ENCODE measurements around the gene PNLIPRP2. TPM values are rescaled to one million over a fixed set of nuclear protein-coding genes. Genes with fewer than 3 reads are reported as not detected.

Gene PNLIPRP2
- total RNA-seq, 6 experiments from 2014 or later, result not detected

DNA sequence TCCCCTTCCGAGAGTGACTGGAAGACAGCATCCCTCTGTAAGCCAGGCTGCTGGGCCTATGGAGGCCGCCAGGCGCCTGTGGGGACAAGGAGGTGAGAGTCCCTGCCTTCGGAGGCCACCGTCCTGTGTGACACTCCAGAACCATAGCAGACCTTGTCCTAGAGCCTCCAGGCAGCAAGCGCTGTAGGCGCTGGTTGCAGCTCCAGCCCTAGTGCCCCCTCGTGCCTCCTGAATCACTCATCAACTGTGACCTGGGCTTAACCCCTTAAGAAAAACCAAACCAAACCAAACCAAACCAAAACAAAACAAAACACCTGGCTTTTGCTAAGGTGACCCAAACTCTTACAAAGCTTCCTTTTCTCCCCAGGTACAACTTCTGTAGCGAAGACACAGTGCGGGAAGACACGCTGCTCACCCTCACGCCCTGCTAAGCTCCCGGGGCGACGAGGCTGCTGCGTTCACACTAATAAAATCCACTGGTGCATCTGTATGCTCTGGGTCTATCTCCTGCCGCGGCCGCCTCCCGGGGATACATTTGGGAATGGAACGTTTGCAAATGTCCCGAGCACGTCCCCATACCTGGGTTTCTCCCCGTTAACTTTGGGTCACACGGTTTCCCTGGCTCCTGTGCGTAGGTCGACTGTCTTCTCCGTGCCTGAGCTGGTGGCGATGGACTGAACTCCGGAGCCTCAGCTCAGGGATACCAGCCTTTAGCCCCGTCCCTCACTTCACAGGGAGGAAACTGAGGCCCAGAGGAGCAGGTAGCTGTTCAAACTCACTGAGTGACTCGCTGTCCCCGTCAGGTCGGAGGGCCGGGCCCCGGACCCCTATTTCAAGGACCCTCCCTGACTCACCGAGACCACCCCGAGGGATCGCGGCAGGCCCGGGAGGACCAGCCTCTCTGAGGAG is 11.8 kb upstream of the PNLIPRP2 start:
- TF ChIP-seq CTCF (IDR thresholded peaks at IDR 0.05), result no peak
- Mint-ChIP-seq H3K27ac (no peak overlapping the region), H3K9me3 (peaks cover 10% of the 10 kb centered on the region; the same call in 1 of the 2 replicates), H3K4me1 (ENCODE audit: low read depth) (no peaks in the 10 kb centered on the region), H3K4me3 (no peak overlapping the region), H3K27me3 (ENCODE audit: insufficient read depth) (no peaks in the 10 kb centered on the region; the same call in 1 of the 2 replicates), H3K36me3 (ENCODE audit: low read depth) (no peaks in the 10 kb centered on the region)
- DNase-seq, result no peak

DNA sequence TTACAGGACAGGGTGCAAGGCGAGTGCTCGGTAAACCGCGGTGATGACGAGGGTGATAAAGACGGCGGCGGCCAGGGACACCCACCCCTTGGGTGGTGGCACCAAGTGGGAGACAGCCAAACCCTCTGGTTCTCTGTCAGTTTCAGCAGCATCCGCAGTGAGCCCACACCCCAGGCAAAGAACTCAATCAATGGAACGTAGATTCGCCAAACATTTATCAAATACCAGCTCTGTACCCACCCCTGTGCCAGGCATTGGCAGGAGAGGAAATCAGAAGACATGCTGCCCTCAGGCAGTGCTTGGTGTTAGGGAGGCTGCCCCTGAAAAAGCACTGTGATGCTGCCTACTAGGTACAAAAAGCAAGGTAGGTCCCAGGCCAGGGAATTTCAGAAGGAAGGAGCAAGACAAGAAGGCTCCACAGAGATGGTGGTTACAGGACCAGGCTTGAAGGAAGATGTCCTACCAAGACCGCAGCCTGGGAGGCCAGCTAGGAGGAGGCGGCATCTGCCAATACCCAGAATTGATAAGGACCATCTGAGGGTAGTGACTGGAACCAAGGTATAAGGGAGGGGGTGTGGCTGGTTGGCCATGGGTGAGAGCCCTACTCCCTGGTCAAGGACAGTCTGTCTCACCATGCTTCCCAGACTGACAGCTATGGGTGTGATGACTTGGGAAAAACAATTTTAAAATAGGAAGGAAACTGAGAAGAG is 10.2 kb upstream of the PNLIPRP2 start:
- Mint-ChIP-seq H3K4me3 (no peak overlapping the region), H3K27me3 (ENCODE audit: insufficient read depth) (no peaks in the 10 kb centered on the region; the same call in 1 of the 2 replicates), H3K27ac (no peak overlapping the region), H3K4me1 (ENCODE audit: low read depth) (no peaks in the 10 kb centered on the region), H3K36me3 (ENCODE audit: low read depth) (no peaks in the 10 kb centered on the region), H3K9me3 (peaks cover 10% of the 10 kb centered on the region; the same call in 1 of the 2 replicates)
- DNase-seq, result no peak
- TF ChIP-seq CTCF (IDR thresholded peaks at IDR 0.05), result no peak

GRCh38 chr10:116611153-116611545 is 9.6 kb upstream of the PNLIPRP2 start:
- TF ChIP-seq CTCF (IDR thresholded peaks at IDR 0.05), result no peak
- H3K4me3 Mint-ChIP-seq, result no peak overlapping the region
- no peak for DNase-seq
- no peak overlapping the region for H3K27ac Mint-ChIP-seq
- no peaks in the 10 kb centered on the region; the same call in 1 of the 2 replicates for H3K27me3 Mint-ChIP-seq (ENCODE audit: insufficient read depth)
- no peaks in the 10 kb centered on the region for H3K36me3 Mint-ChIP-seq (ENCODE audit: low read depth)
- no peaks in the 10 kb centered on the region for H3K4me1 Mint-ChIP-seq (ENCODE audit: low read depth)
- peaks cover 10% of the 10 kb centered on the region; the same call in 1 of the 2 replicates for H3K9me3 Mint-ChIP-seq

GRCh38 chr10:116612107-116612769 is 8.5 kb upstream of the PNLIPRP2 start:
- TF ChIP-seq CTCF (IDR thresholded peaks at IDR 0.05), result no peak
- DNase-seq, result no peak
- peaks cover 10% of the 10 kb centered on the region; the same call in 1 of the 2 replicates for H3K9me3 Mint-ChIP-seq
- no peaks in the 10 kb centered on the region for H3K36me3 Mint-ChIP-seq (ENCODE audit: low read depth)
- no peak overlapping the region for H3K4me3 Mint-ChIP-seq
- H3K27ac Mint-ChIP-seq, result no peak overlapping the region
- H3K27me3 Mint-ChIP-seq (ENCODE audit: insufficient read depth), result no peaks in the 10 kb centered on the region; the same call in 1 of the 2 replicates
- no peaks in the 10 kb centered on the region for H3K4me1 Mint-ChIP-seq (ENCODE audit: low read depth)

DNA sequence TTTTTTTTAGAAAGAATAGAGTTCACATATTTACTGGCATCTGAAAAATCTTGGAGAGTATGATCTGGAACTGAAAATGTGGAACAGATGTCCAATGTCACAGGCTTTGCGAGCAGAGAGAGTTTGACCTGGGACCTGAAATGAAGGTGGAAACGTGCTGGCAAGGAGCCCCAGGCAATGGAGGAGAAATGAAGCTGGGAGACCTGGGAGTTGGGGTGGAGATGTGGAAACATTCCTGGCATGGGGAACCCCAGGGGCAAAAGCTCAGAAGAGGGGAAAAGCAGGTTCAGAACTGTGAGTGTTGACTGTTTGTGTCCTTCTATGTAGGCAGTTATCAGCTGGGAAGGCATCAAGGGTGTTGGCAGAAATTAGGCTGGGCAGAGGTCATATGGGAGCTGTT is 7.3 kb upstream of the PNLIPRP2 start:
- Mint-ChIP-seq H3K36me3 (ENCODE audit: low read depth) (no peaks in the 10 kb centered on the region), H3K4me3 (no peak overlapping the region), H3K4me1 (ENCODE audit: low read depth) (no peaks in the 10 kb centered on the region), H3K27me3 (ENCODE audit: insufficient read depth) (no peaks in the 10 kb centered on the region; the same call in 1 of the 2 replicates), H3K27ac (no peak overlapping the region), H3K9me3 (peaks cover 10% of the 10 kb centered on the region; the same call in 1 of the 2 replicates)
- DNase-seq, result no peak
- no peak for TF ChIP-seq CTCF (IDR thresholded peaks at IDR 0.05)
